ENCODE measurements around the gene OTOA. TPM values are rescaled to one million over a fixed set of nuclear protein-coding genes. Genes with fewer than 3 reads are reported as not detected.
A peak's percentile ranks its signal among the peaks of the same experiment; 100 is the strongest.
"Not testable (repeated sequence)": the region's sequence is repeated elsewhere in the genome, so short reads cannot be mapped to it uniquely, and the experiment has no call there.

The OTOA gene
- total RNA-seq, 6 donors from 2014 or later: 0.46 to 2.1 (median 0.65) TPM; not detected in 2

GRCh38 chr16:21769284-21769683 lies 105.5 kb downstream of the OTOA start:
- WGBS, 2 donors: 60 to 91% methylated on average over 2 of the region's 2 CpGs
- ATAC-seq (ENCODE audit: low FRiP score in 2 of 2); H3K4me3 ChIP-seq; H3K27ac ChIP-seq; H3K9me3 ChIP-seq; H3K4me1 ChIP-seq; H3K36me3 ChIP-seq; DNase-seq; H3K27me3 ChIP-seq: not testable (repeated sequence)

- DNase-seq; H3K4me1 ChIP-seq; H3K4me3 ChIP-seq; H3K36me3 ChIP-seq; H3K9me3 ChIP-seq; H3K27ac ChIP-seq; H3K27me3 ChIP-seq; ATAC-seq (ENCODE audit: low FRiP score in 2 of 2): not testable (repeated sequence)
- WGBS, 2 donors: 60% methylated on average over 1 of the region's 5 CpGs; no CpG with 5 or more reads in 1 of the 2 donors
Measured at GRCh38 chr16:21770584-21770983, 106.8 kb downstream of the OTOA start.

GRCh38 chr16:21772547-21773206 lies 108.9 kb downstream of the OTOA start:
- WGBS, 2 donors: 83 to 84% methylated on average over 9 of the region's 9 CpGs
- H3K36me3 ChIP-seq, DNase-seq, H3K9me3 ChIP-seq, H3K27me3 ChIP-seq, H3K4me1 ChIP-seq, H3K27ac ChIP-seq, H3K4me3 ChIP-seq: not testable (repeated sequence)
- peak in 1 of 2 donors; percentile 26 for ATAC-seq (ENCODE audit: low FRiP score in 2 of 2)

- not testable (repeated sequence) for H3K4me1 ChIP-seq, DNase-seq, H3K4me3 ChIP-seq, H3K9me3 ChIP-seq, H3K27me3 ChIP-seq, H3K27ac ChIP-seq, H3K36me3 ChIP-seq
- peak in 1 of 2 donors; percentile 15 for ATAC-seq (ENCODE audit: low FRiP score in 2 of 2)
- WGBS, 2 donors: 76 to 85% methylated on average over 5 of the region's 5 CpGs
Measured at GRCh38 chr16:21773207-21773553, 109.4 kb downstream of the OTOA start.

GRCh38 chr16:21780525-21780924 lies 116.8 kb downstream of the OTOA start:
- H3K36me3 ChIP-seq; H3K9me3 ChIP-seq; H3K27ac ChIP-seq; ATAC-seq (ENCODE audit: low FRiP score in 2 of 2); H3K27me3 ChIP-seq; H3K4me3 ChIP-seq; DNase-seq; H3K4me1 ChIP-seq: not testable (repeated sequence)
- WGBS, 2 donors: no CpG with 5 or more reads among the region's 5 CpGs

GRCh38 chr16:21790506-21790905 lies 126.7 kb downstream of the OTOA start:
- WGBS, 2 donors: no CpG with 5 or more reads among the region's 1 CpG
- not testable (repeated sequence) for DNase-seq, H3K36me3 ChIP-seq

GRCh38 chr16:21793310-21793709 lies 129.5 kb downstream of the OTOA start:
- not testable (repeated sequence) for H3K27me3 ChIP-seq, H3K4me1 ChIP-seq, H3K36me3 ChIP-seq, H3K4me3 ChIP-seq, H3K27ac ChIP-seq, H3K9me3 ChIP-seq
- ATAC-seq (ENCODE audit: low FRiP score in 2 of 2) (peak; percentile 56 to 67), DNase-seq (peak in 1 of 2 donors; percentile 22)
- WGBS, 2 donors: no CpG with 5 or more reads among the region's 3 CpGs

More at GRCh38 chr16:21790506-21790905, 126.7 kb downstream of the OTOA start:
- not testable (repeated sequence) for H3K27me3 ChIP-seq, H3K9me3 ChIP-seq, H3K4me1 ChIP-seq, H3K27ac ChIP-seq, H3K4me3 ChIP-seq
- ATAC-seq (ENCODE audit: low FRiP score in 2 of 2): peak; percentile 70 to 89

- not testable (repeated sequence) for H3K27me3 ChIP-seq; ATAC-seq (ENCODE audit: low FRiP score in 2 of 2); H3K36me3 ChIP-seq; H3K4me1 ChIP-seq; H3K27ac ChIP-seq; H3K4me3 ChIP-seq; DNase-seq; H3K9me3 ChIP-seq
- WGBS, 2 donors: no CpG with 5 or more reads among the region's 3 CpGs
Measured at GRCh38 chr16:21798601-21799000, 134.8 kb downstream of the OTOA start.

GRCh38 chr16:21801538-21802374 lies 138.0 kb downstream of the OTOA start:
- peak overlapping the region in 2 of 4 donors; percentile 30 to 46 for H3K27ac ChIP-seq
- not testable (repeated sequence) for DNase-seq, H3K9me3 ChIP-seq, H3K36me3 ChIP-seq, H3K4me3 ChIP-seq, H3K4me1 ChIP-seq, H3K27me3 ChIP-seq
- peak in 1 of 2 donors; percentile 89 for ATAC-seq (ENCODE audit: low FRiP score in 2 of 2)
- peak in 4 of 6 experiments; percentile 18 to 44 (median 36) for TF ChIP-seq CTCF (IDR thresholded peaks at IDR 0.05)
- 68 to 80% methylated on average over 10 to 13 of the region's 13 CpGs for WGBS, 2 donors

GRCh38 chr16:21802375-21802663 lies 138.6 kb downstream of the OTOA start:
- not testable (repeated sequence) for ATAC-seq (ENCODE audit: low FRiP score in 2 of 2); H3K4me3 ChIP-seq; H3K4me1 ChIP-seq; H3K9me3 ChIP-seq; DNase-seq; H3K27me3 ChIP-seq; H3K36me3 ChIP-seq
- peak overlapping the region in 1 of 4 donors; percentile 46 for H3K27ac ChIP-seq
- WGBS, 2 donors: 54 to 64% methylated on average over 2 of the region's 2 CpGs
